K562 (cell line): Measurements from ENCODE around the gene CRKL.

Experiments used
- CHD2 ChIP-seq: IDR thresholded peaks from 2 replicates; pipeline ENCODE4 v1.6.1; 2011; ENCODE audit warnings: low read depth, low read length
- POLR2A ChIP-seq: fragments of 450-650 bp; conservative IDR thresholded peaks from 2 replicates; pipeline ENCODE4 v1.6.1; 2016
- ZNF280B ChIP-seq: fragments of 250-450 bp; sonication (Bioruptor Pico); IDR thresholded peaks from 2 replicates; pipeline ENCODE4 v1.5.1; 2021; ENCODE audit warnings: mild to moderate bottlenecking
- ZNF639 ChIP-seq, 2 experiments: fragments of 200-800 bp in 1 of 2; sonication (Bioruptor generic) in 1 of 2; sonication (generic) in 1 of 2; formaldehyde crosslinking in 1 of 2; IDR thresholded peaks in 1 of 2; conservative IDR thresholded peaks in 1 of 2; 2 replicates each; pipeline versions ENCODE4 v1.5.0 to v1.6.1; 2016 to 2020; ENCODE audit warnings: missing compliant biosample characterization in 1 of 2, missing genetic modification characterization in 1 of 2, missing genetic modification reagents in 1 of 2
- ZNF740 ChIP-seq, 3 experiments: fragments of 200-800 bp in 1 of 3; sonication (Bioruptor generic) in 1 of 3; sonication (generic) in 1 of 3; formaldehyde crosslinking in 1 of 3; IDR thresholded peaks; 2 replicates each; pipeline versions ENCODE4 v1.6.1 to v1.8.0; 2016 to 2022; ENCODE audit warnings: mild to moderate bottlenecking in 2 of 3, missing compliant biosample characterization in 2 of 3, missing genetic modification characterization in 2 of 3, missing genetic modification reagents in 1 of 3

DNA sequence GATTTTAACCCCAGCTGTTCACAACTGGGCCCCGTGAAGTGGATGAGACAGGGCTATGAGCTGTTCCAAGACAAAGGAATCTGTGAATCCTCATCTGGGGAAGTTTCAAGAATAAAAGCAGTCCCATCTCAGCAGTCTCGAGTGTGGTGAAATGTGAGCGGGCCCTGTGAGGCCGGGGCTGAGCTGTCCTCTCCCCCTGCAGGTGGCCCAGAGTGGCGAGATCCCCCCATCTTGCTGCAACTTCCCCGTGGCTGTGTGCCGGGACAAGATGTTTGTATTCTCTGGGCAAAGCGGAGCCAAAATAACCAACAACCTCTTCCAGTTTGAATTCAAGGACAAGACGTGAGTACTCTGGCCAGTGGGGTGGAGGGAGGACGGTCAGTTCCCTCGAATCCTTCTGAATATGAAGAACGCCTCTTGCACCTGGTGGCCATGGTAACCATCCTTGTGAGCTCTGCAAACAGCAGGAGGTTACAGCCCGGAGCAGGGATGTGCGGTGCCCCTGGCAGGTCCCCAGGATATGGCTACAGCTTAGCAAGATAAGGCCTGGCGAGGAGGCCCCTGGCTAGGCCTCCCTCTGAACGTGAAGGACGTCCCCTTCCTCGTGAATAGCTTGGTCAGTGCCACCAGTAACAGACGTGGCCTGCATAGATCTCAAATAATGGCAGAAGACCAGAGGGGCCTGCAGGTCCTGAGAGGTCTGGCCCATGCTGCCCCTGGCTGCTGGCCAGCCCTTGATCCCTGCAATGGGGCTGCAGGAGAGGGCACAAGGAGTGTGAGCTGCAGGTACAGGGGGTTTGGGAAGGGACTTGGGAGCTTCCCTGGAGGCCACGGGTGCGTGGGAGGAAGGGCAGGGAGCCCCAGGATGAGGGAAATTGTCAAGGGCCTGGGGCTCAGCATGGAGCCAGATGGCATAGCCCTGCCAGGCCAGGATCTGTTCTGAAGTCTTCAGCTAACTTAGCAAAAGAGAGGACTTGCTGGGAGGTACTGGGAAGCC is 73.3 kb downstream of the CRKL start:
- TF ChIP-seq ZNF740 (CRISPR knock-in tag; IDR thresholded peaks at IDR 0.05) (no peak), ZNF740 (tag; IDR thresholded peaks at IDR 0.05) (no peak), ZNF280B (CRISPR knock-in tag) (no peak), CHD2 (no peak), ZNF639 (CRISPR knock-in tag; conservative IDR thresholded peaks at IDR 0.05 in 1 of 2, IDR thresholded peaks at IDR 0.05 in 1 of 2) (no peak), POLR2A (no peak)
